Kidney (tissue), 14 donors: ENCODE results near the gene AGRN. TPM values are rescaled to one million over a fixed set of nuclear protein-coding genes. Genes with fewer than 3 reads are reported as not detected.

ENCODE experiments used
- DNase-seq, 5 donors: peaks; one replicate each; pipeline ENCODE4 v3.0.0-alpha.2; 2013 to 2020
- FAIRE-seq: peaks from 2 replicates; lab custom pipeline; 2012; peaks lifted over from hg19 to GRCh38; lab: Jason Lieb, UNC
- H3K27ac ChIP-seq, 2 donors: one replicate each; pipeline ENCODE4 v1.7.0; 2013; ENCODE audit warnings: low read depth in 2 of 2, low read length in 2 of 2, inconsistent platforms in 1 of 2
- H3K27me3 ChIP-seq: one replicate; pipeline ENCODE4 v1.7.1; 2013; ENCODE audit warnings: low read length, inconsistent platforms; ENCODE audit not compliant: control insufficient read depth, insufficient read depth
- H3K36me3 ChIP-seq, 3 donors: one replicate each; pipeline versions ENCODE4 v1.7.0 to v1.7.1; 2013; ENCODE audit warnings: low read length in 3 of 3, control low read depth in 1 of 3, inconsistent platforms in 1 of 3; ENCODE audit not compliant: insufficient read depth in 3 of 3, control insufficient read depth in 2 of 3
- H3K4me1 ChIP-seq, 3 donors: one replicate each; pipeline versions ENCODE4 v1.7.0 to v1.7.1; 2013; ENCODE audit warnings: low read length in 3 of 3, inconsistent platforms in 1 of 3, low read depth in 1 of 3; ENCODE audit not compliant: control insufficient read depth in 2 of 3, insufficient read depth in 2 of 3
- H3K4me3 ChIP-seq, 3 donors: one replicate each; pipeline versions ENCODE4 v1.7.0 to v1.8.1; 2013; ENCODE audit warnings: low read length in 3 of 3, control low read depth in 1 of 3, inconsistent platforms in 1 of 3
- H3K9ac ChIP-seq, 3 donors: one replicate each; pipeline versions ENCODE4 v1.7.0 to v1.7.1; 2013; ENCODE audit warnings: low read length in 3 of 3, control low read depth in 1 of 3, inconsistent platforms in 1 of 3
- H3K9me3 ChIP-seq, 3 donors: one replicate each; pipeline versions ENCODE4 v1.7.0 to v1.7.1; 2013; ENCODE audit warnings: low read length in 3 of 3, control low read depth in 1 of 3, inconsistent platforms in 1 of 3; ENCODE audit not compliant: control insufficient read depth in 2 of 3, insufficient read depth in 1 of 3
- CTCF ChIP-seq: IDR thresholded peaks from 3 replicates; pipeline ENCODE4 v1.5.1; 2012; ENCODE audit warnings: mild to moderate bottlenecking, moderate library complexity, borderline replicate concordance; ENCODE audit not compliant: insufficient read depth; ENCODE audit errors: extremely low read depth
- intact Hi-C: fragments of 100-400 bp; cut with DNase I; formaldehyde crosslinking; loops from one replicate; pipeline ENCODE4 v1.11.1; 2022
- polyA plus RNA-seq: library from polyadenylated mRNA; stranded (reverse); fragments of 350-450 nt; fragmentation: Illumina TruSeq; extraction: RNeasy Lipid Tissue Mini Kit (QIAGEN cat#74804); gene quantifications from one replicate; pipeline ENCODE4 v1.2.3, GENCODE V29; 2014; ENCODE audit warnings: low read depth, low replicate concordance; ENCODE audit not compliant: insufficient read depth
- total RNA-seq: library from RNA; stranded (reverse); fragmentation: NEBNext Ultra II Directional; extraction: Animal tissue kit (Norgen Biotek cat#: 25700); gene quantifications from one replicate; pipeline ENCODE4 v1.2.1, GENCODE V29; 2021
- donor health status: control.
- donor health status: control.
- donor health status: control.
- donor health status: control.
- donor health status: control.
- donor health status: DM: yes; HTN: yes; CAD: no.
- donor health status: Normal renal cell carcinoma (clear cell type).

Gene AGRN
- total and polyA plus RNA-seq, 2 donors from 2014 or later: 78.5 to 261 TPM

- no peak overlapping the region for H3K27ac ChIP-seq
- no peaks in the 10 kb centered on the region for H3K27me3 ChIP-seq
- no peaks in the 10 kb centered on the region for H3K9me3 ChIP-seq
- intact Hi-C loops: no loop called here
- H3K9ac ChIP-seq: no peak overlapping the region
- peaks cover 0 to 5% (median 4%) of the 10 kb centered on the region in 3 donors for H3K36me3 ChIP-seq
- DNase-seq: no peak
- TF ChIP-seq CTCF: no peak
- peaks cover 0 to 6% (median 0%) of the 10 kb centered on the region in 3 donors for H3K4me1 ChIP-seq
- FAIRE-seq: no peak
- no peak overlapping the region for H3K4me3 ChIP-seq
These were observed 24.6 kb downstream of the AGRN start for GRCh38 chr1:1044455-1045078.

- intact Hi-C loops: no loop called here
- Histone ChIP-seq H3K4me1 (peaks cover 0 to 4% (median 0%) of the 10 kb centered on the region in 3 donors), H3K9ac (no peak overlapping the region), H3K36me3 (peaks cover 0 to 5% (median 4%) of the 10 kb centered on the region in 3 donors), H3K4me3 (no peak overlapping the region), H3K9me3 (no peaks in the 10 kb centered on the region), H3K27ac (no peak overlapping the region), H3K27me3 (no peaks in the 10 kb centered on the region)
- no peak for FAIRE-seq
- DNase-seq: no peak
- TF ChIP-seq CTCF: no peak
These were observed 25.2 kb downstream of the AGRN start for GRCh38 chr1:1045129-1045528.

- FAIRE-seq (no peak), DNase-seq (no peak)
- Histone ChIP-seq H3K9ac (no peak overlapping the region), H3K27me3 (no peaks in the 10 kb centered on the region), H3K27ac (no peak overlapping the region), H3K4me3 (no peak overlapping the region), H3K9me3 (no peaks in the 10 kb centered on the region), H3K36me3 (peaks cover 0 to 5% (median 4%) of the 10 kb centered on the region in 3 donors), H3K4me1 (no peaks in the 10 kb centered on the region)
- TF ChIP-seq CTCF: no peak
- intact Hi-C loops: no loop called here
These were observed 26.3 kb downstream of the AGRN start for GRCh38 chr1:1046243-1046642.
